GM12872 (cell line): Measurements from ENCODE around the gene SLC35G3.

Source experiments
- CTCF ChIP-seq: IDR thresholded peaks from 3 replicates; pipeline ENCODE4 v1.5.1; 2011; ENCODE audit warnings: low read depth, mild to moderate bottlenecking, low read length, moderate library complexity; ENCODE audit not compliant: insufficient read depth

SLC35G3 gene

GRCh38 chr17:35166526-35166925, 27.7 kb downstream of the SLC35G3 start:
- TF ChIP-seq CTCF, result no peak

GRCh38 chr17:35164716-35165115, 29.5 kb downstream of the SLC35G3 start:
- TF ChIP-seq CTCF, result no peak

GRCh38 chr17:35163886-35164285, 30.3 kb downstream of the SLC35G3 start:
- TF ChIP-seq CTCF, result no peak

GRCh38 chr17:35162755-35163154, 31.4 kb downstream of the SLC35G3 start:
- TF ChIP-seq CTCF, result no peak

- TF ChIP-seq CTCF, result no peak
These were observed 32.9 kb downstream of the SLC35G3 start for GRCh38 chr17:35161281-35161761.

- no peak for TF ChIP-seq CTCF
These were observed 33.6 kb downstream of the SLC35G3 start for GRCh38 chr17:35160354-35161201.

GRCh38 chr17:35159940-35160339, 34.3 kb downstream of the SLC35G3 start:
- no peak for TF ChIP-seq CTCF
